HepG2 (cell line): Measurements from ENCODE around the gene RPP25L. TPM values are rescaled to one million over a fixed set of nuclear protein-coding genes. Genes with fewer than 3 reads are reported as not detected.

Experiments used
- ATAC-seq: fragments of 200-7000 bp; cut with Tn5 transposase; 3 replicates; pipeline ENCODE4 v1.9.1; 2020; ENCODE audit warnings: mild to moderate bottlenecking, moderate library complexity
- BruUV-seq: library from RNA; stranded (reverse); fragments of 400-500 nt; replicated peaks from 2 replicates; lab custom pipeline; 2021; lab: Mats Ljungman, UMichigan
- CTCF ChIA-PET: fragments of 300-600 bp; formaldehyde crosslinking; extraction: SDS; loops from one replicate; lab custom pipeline; 2021; ENCODE audit warnings: low total read pairs, inconsistent platforms, low intra/inter-chr PET ratio; lab: Yijun Ruan, JAX
- POLR2A ChIA-PET: fragments of 350-600 bp; sonication (Branson Sonifier 250); formaldehyde crosslinking; loops from one replicate; lab custom pipeline; 2020; ENCODE audit warnings: antibody characterized with exemption, inconsistent platforms; lab: Yijun Ruan, JAX
- DNase-seq: peaks from one replicate; pipeline ENCODE4 v3.0.0-alpha.2; 2015; ENCODE audit warnings: low spot score
- FAIRE-seq: peaks from 3 replicates; lab custom pipeline; 2011; peaks lifted over from hg19 to GRCh38; lab: Jason Lieb, UNC
- H2AFZ ChIP-seq: one replicate; pipeline ENCODE4 v1.6.1; 2011; ENCODE audit warnings: low read length, inconsistent platforms
- H3K27ac ChIP-seq: fragments of 300-600 bp; 3 replicates; pipeline ENCODE4 v1.8.0; 2011; ENCODE audit warnings: mixed run types, mild to moderate bottlenecking, mixed read lengths, low read length, inconsistent platforms; ENCODE audit not compliant: insufficient read depth; ENCODE audit errors: extremely low read length
- H3K27me3 ChIP-seq, 2 experiments: fragments of 200-600 bp in 1 of 2; 2 replicates in 1 of 2; 3 replicates in 1 of 2; pipeline versions ENCODE4 v1.6.0 to v1.8.0; 2011; ENCODE audit warnings: low read length in 2 of 2, mild to moderate bottlenecking in 2 of 2, moderate library complexity in 2 of 2, inconsistent platforms in 1 of 2; ENCODE audit not compliant: insufficient read depth in 2 of 2, control insufficient read depth in 1 of 2
- H3K36me3 ChIP-seq, 2 experiments: fragments of 200-600 bp in 1 of 2; replicated peaks in 1 of 2; 2 replicates in 1 of 2; 3 replicates in 1 of 2; pipeline versions ENCODE4 v1.5.1 to v1.8.0; 2011; ENCODE audit warnings: low read length in 2 of 2, inconsistent platforms in 1 of 2; ENCODE audit not compliant: insufficient read depth in 2 of 2, control insufficient read depth in 1 of 2
- H3K4me1 ChIP-seq: 2 replicates; pipeline ENCODE4 v1.5.1; 2012; ENCODE audit warnings: low read length, inconsistent platforms; ENCODE audit not compliant: insufficient read depth
- H3K4me2 ChIP-seq: 2 replicates; pipeline ENCODE4 v1.6.0; 2011; ENCODE audit warnings: low read depth, low read length, inconsistent platforms
- H3K4me3 ChIP-seq, 3 experiments: fragments of 200-600 bp in 1 of 3; sonication (generic), shearing (Covaris generic) in 1 of 3; replicated peaks in 1 of 3; 2 replicates each; pipeline ENCODE4 v1.5.1; 2011 to 2016; ENCODE audit warnings: low read length in 3 of 3, inconsistent platforms in 2 of 3, low read depth in 2 of 3, mild to moderate bottlenecking in 2 of 3, control low read depth in 1 of 3, mixed read lengths in 1 of 3; ENCODE audit not compliant: insufficient read depth in 1 of 3
- H3K79me2 ChIP-seq: one replicate; pipeline ENCODE4 v1.6.1; 2011; ENCODE audit warnings: low read length, inconsistent platforms; ENCODE audit not compliant: insufficient read depth
- H3K9ac ChIP-seq: 2 replicates; pipeline ENCODE4 v1.6.0; 2011; ENCODE audit warnings: mild to moderate bottlenecking, low read depth, low read length, inconsistent platforms; ENCODE audit not compliant: insufficient read depth
- H3K9me3 ChIP-seq: 2 replicates; pipeline ENCODE4 v1.5.1; 2012; ENCODE audit warnings: mild to moderate bottlenecking, low read length
- H4K20me1 ChIP-seq: 2 replicates; pipeline ENCODE4 v1.6.0; 2011; ENCODE audit warnings: inconsistent platforms, mild to moderate bottlenecking, low read length, moderate library complexity; ENCODE audit not compliant: insufficient read depth
- AHR ChIP-seq: IDR thresholded peaks from 2 replicates; pipeline ENCODE4 v1.6.1; 2018; ENCODE audit warnings: missing genetic modification reagents, missing compliant biosample characterization
- E2F5 ChIP-seq: sonication (generic); formaldehyde crosslinking; conservative IDR thresholded peaks from 2 replicates; pipeline ENCODE4 v1.4.0; 2020; ENCODE audit warnings: missing genetic modification reagents
- EZH2 ChIP-seq: conservative IDR thresholded peaks from 2 replicates; pipeline ENCODE4 v1.6.1; 2012; ENCODE audit warnings: mild to moderate bottlenecking, low read depth, low read length, moderate library complexity
- GATAD1 ChIP-seq: IDR thresholded peaks from 2 replicates; pipeline ENCODE4 v1.6.1; 2016; ENCODE audit warnings: missing genetic modification reagents, missing compliant biosample characterization
- JDP2 ChIP-seq: sonication (generic); formaldehyde crosslinking; IDR thresholded peaks from 2 replicates; pipeline ENCODE4 v1.8.1; 2022; ENCODE audit warnings: missing genetic modification reagents, borderline replicate concordance
- KLF15 ChIP-seq: sonication (generic); formaldehyde crosslinking; IDR thresholded peaks from 2 replicates; pipeline ENCODE4 v1.8.1; 2023; ENCODE audit warnings: borderline replicate concordance, mild to moderate bottlenecking, inconsistent platforms, missing genetic modification reagents, mixed read lengths
- POLR2G ChIP-seq: fragments of 200-400 bp; formaldehyde crosslinking; IDR thresholded peaks from 2 replicates; pipeline ENCODE4 v1.6.1; 2018; ENCODE audit warnings: mild to moderate bottlenecking, low read depth, low read length, moderate library complexity
- RBM22 ChIP-seq: fragments of 200-400 bp; formaldehyde crosslinking; optimal IDR thresholded peaks from 2 replicates; pipeline ENCODE3; 2017; ENCODE audit warnings: mild to moderate bottlenecking, low read length, moderate library complexity
- SMARCE1 ChIP-seq: fragments of 450-650 bp; IDR thresholded peaks from 2 replicates; pipeline ENCODE4 v1.6.1; 2017; ENCODE audit warnings: borderline replicate concordance
- ZNF605 ChIP-seq: sonication (generic); formaldehyde crosslinking; IDR thresholded peaks from 2 replicates; pipeline ENCODE4 v1.8.0; 2022; ENCODE audit warnings: mild to moderate bottlenecking, missing genetic modification reagents
- ZNF615 ChIP-seq: sonication (generic); formaldehyde crosslinking; IDR thresholded peaks from 2 replicates; pipeline ENCODE4 v1.5.0; 2020; ENCODE audit warnings: mild to moderate bottlenecking, missing genetic modification reagents, borderline replicate concordance
- ZNF674 ChIP-seq: sonication (generic); formaldehyde crosslinking; IDR thresholded peaks from 2 replicates; pipeline ENCODE4 v1.5.0; 2020; ENCODE audit warnings: low read depth, mild to moderate bottlenecking, missing genetic modification reagents
- ZNF720 ChIP-seq: sonication (generic); formaldehyde crosslinking; IDR thresholded peaks from 2 replicates; pipeline ENCODE4 v1.4.0; 2020; ENCODE audit warnings: missing genetic modification reagents
- ZNF775 ChIP-seq: sonication (generic); formaldehyde crosslinking; IDR thresholded peaks from 2 replicates; pipeline ENCODE4 v1.4.0; 2020; ENCODE audit warnings: missing genetic modification reagents, mild to moderate bottlenecking, moderate library complexity, borderline replicate concordance
- WGBS: methylation state at CpG from one replicate; pipeline ENCODE4 v1.1.6; 2017; ENCODE audit warnings: low lambda C conversion rate; 5-methylcytosine and 5-hydroxymethylcytosine counted together
- in situ Hi-C: cut with HindIII; loops from 2 replicates; pipeline ENCODE4 v1.10.0; 2017; ENCODE audit warnings: low pct_unique_long_range_greater_than_20kb; ENCODE audit not compliant: extremely low pct_ligation_motif_present
- intact Hi-C: fragments of 100-400 bp; cut with micrococcal nuclease; formaldehyde crosslinking; loops from one replicate; pipeline ENCODE4 v1.10.0; 2022; ENCODE audit not compliant: unreplicated experiment
- polyA plus RNA-seq, 8 experiments: library from polyadenylated mRNA; depleted of rRNA in 3 of 8; stranded (reverse) in 7 of 8; unstranded in 1 of 8; fragments of >200 nt; fragmentation: Illumina TruSeq in 4 of 8; extraction: Trizol in 4 of 8; gene quantifications; 2 replicates each; pipeline versions ENCODE4 v1.2.1 to v1.2.3, GENCODE V29; 2011 to 2016; ENCODE audit warnings: low read depth in 4 of 8, missing spikeins in 1 of 8, mixed read lengths in 1 of 8; ENCODE audit not compliant: insufficient read depth in 1 of 8
- total RNA-seq, 5 experiments: library from RNA; depleted of rRNA; stranded (reverse); fragments of >200 nt; fragmentation: Illumina TruSeq; extraction: Trizol; gene quantifications; 2 replicates each; pipeline ENCODE4 v1.2.3, GENCODE V29; 2016; ENCODE audit warnings: low read depth in 1 of 5
- TF ChIP-seq, protein P1 (sequence below): sonication (generic); formaldehyde crosslinking; IDR thresholded peaks from 2 replicates; pipeline ENCODE4 v1.4.0; 2020; ENCODE audit warnings: mild to moderate bottlenecking, missing genetic modification reagents

The RPP25L gene
- total and polyA plus RNA-seq, 2 of the 13 experiments (the other 11 are each of a cell fraction or from before 2014, with no cell fraction given) = 24.5 to 27.3 TPM

DNA sequence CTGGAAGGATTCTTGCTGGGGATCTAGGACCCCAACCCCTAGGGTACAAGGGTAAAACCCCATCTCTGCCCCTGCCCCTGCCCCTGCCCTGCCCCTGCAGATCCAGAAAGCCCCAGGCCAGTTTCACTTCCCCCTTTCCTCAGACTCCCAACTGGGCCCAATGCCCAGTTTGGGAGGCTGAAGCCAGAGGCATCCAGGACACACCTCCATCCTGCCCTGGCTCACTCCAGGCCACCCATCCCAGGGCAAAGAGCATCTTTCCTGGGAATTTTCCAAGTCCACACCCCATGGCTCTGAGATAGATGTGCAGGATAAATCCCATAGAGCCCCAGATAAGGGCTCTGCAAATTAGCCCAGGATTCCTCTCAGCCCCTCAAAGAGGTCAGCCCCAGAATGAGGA, 39.8 kb downstream of the RPP25L start (continued):
- no peak for TF ChIP-seq EZH2

DNA sequence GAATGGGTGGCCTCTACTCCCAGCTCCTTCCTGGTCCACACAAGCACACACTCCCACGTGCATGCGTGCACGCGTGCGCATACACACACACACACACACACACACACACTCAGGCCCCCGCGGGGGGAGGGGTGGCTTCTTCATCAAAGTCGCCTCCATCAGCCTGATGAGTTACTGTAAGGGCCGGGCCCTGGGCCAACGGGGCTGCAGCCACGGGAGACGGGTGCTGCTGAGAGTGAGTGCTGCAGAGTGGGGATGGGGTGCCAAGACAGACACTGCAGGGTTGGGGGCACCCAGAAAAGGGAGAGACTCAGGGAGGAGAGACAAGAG, 40.5 kb downstream of the RPP25L start:
- WGBS = 16% methylated on average over 9 of the region's 12 CpGs
- TF ChIP-seq, protein P1, sequence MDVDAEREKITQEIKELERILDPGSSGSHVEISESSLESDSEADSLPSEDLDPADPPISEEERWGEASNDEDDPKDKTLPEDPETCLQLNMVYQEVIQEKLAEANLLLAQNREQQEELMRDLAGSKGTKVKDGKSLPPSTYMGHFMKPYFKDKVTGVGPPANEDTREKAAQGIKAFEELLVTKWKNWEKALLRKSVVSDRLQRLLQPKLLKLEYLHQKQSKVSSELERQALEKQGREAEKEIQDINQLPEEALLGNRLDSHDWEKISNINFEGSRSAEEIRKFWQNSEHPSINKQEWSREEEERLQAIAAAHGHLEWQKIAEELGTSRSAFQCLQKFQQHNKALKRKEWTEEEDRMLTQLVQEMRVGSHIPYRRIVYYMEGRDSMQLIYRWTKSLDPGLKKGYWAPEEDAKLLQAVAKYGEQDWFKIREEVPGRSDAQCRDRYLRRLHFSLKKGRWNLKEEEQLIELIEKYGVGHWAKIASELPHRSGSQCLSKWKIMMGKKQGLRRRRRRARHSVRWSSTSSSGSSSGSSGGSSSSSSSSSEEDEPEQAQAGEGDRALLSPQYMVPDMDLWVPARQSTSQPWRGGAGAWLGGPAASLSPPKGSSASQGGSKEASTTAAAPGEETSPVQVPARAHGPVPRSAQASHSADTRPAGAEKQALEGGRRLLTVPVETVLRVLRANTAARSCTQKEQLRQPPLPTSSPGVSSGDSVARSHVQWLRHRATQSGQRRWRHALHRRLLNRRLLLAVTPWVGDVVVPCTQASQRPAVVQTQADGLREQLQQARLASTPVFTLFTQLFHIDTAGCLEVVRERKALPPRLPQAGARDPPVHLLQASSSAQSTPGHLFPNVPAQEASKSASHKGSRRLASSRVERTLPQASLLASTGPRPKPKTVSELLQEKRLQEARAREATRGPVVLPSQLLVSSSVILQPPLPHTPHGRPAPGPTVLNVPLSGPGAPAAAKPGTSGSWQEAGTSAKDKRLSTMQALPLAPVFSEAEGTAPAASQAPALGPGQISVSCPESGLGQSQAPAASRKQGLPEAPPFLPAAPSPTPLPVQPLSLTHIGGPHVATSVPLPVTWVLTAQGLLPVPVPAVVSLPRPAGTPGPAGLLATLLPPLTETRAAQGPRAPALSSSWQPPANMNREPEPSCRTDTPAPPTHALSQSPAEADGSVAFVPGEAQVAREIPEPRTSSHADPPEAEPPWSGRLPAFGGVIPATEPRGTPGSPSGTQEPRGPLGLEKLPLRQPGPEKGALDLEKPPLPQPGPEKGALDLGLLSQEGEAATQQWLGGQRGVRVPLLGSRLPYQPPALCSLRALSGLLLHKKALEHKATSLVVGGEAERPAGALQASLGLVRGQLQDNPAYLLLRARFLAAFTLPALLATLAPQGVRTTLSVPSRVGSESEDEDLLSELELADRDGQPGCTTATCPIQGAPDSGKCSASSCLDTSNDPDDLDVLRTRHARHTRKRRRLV = no peak
- no peak for TF ChIP-seq POLR2G
- TF ChIP-seq ZNF605 (CRISPR knock-in tag) = no peak
- TF ChIP-seq RBM22 = no peak
- TF ChIP-seq ZNF615 (CRISPR knock-in tag) = no peak
- TF ChIP-seq AHR = no peak
- TF ChIP-seq E2F5 (CRISPR knock-in tag) = no peak
- no peak for TF ChIP-seq ZNF720 (CRISPR knock-in tag)
- no peak for TF ChIP-seq GATAD1
- no peak for TF ChIP-seq JDP2
- TF ChIP-seq ZNF775 = no peak
- no peak for TF ChIP-seq ZNF674 (CRISPR knock-in tag)
- no peak for TF ChIP-seq KLF15
- TF ChIP-seq SMARCE1 = no peak
- FAIRE-seq (no peak), ATAC-seq (no peak), DNase-seq (no peak)
- Histone ChIP-seq H3K79me2 (no peaks in the 10 kb centered on the region), H3K4me1 (no peaks in the 10 kb centered on the region), H3K36me3 (no peaks in the 10 kb centered on the region), H3K4me2 (no peak overlapping the region), H3K9ac (no peak overlapping the region), H3K9me3 (no peaks in the 10 kb centered on the region), H2AFZ (no peak overlapping the region), H3K27ac (no peak overlapping the region), H4K20me1 (no peaks in the 10 kb centered on the region), H3K27me3 (peaks cover 11 to 84% of the 10 kb centered on the region in 2 experiments), H3K4me3 (no peak overlapping the region)
- ChIA-PET CTCF (no interaction called here), POLR2A (no interaction called here)
- in situ Hi-C loops (no loop called here), intact Hi-C loops (no loop called here)
- no TSS peak for BruUV-seq
